Lung (tissue), 12 donors: ENCODE data around the gene CDC42BPB. TPM values are rescaled to one million over a fixed set of nuclear protein-coding genes. Genes with fewer than 3 reads are reported as not detected.

ENCODE experiments used
- ATAC-seq: fragments of 200-7000 bp; cut with Tn5 transposase; one replicate; pipeline ENCODE4 v1.9.1; 2020; ENCODE audit warnings: moderate number of reproducible peaks; ENCODE audit not compliant: insufficient read depth, low FRiP score
- DNase-seq, 3 donors: peaks; one replicate each; pipeline ENCODE4 v3.0.0-alpha.2; 2013 to 2017
- H3K27ac ChIP-seq, 2 donors: one replicate each; pipeline ENCODE4 v1.5.1; 2013; ENCODE audit warnings: mild to moderate bottlenecking in 2 of 2, moderate library complexity in 2 of 2, control low read depth in 1 of 2, inconsistent platforms in 1 of 2, low read depth in 1 of 2, low read length in 1 of 2
- H3K27me3 ChIP-seq, 3 donors: one replicate each; pipeline ENCODE4 v1.5.1; 2013; ENCODE audit warnings: low read length in 2 of 3; ENCODE audit not compliant: control insufficient read depth in 3 of 3, insufficient read depth in 3 of 3
- H3K36me3 ChIP-seq, 4 donors: one replicate each; pipeline ENCODE4 v1.5.1; 2013; ENCODE audit warnings: low read length in 4 of 4, mild to moderate bottlenecking in 1 of 4, moderate library complexity in 1 of 4; ENCODE audit not compliant: control insufficient read depth in 4 of 4, insufficient read depth in 4 of 4
- H3K4me1 ChIP-seq, 5 donors: one replicate each; pipeline ENCODE4 v1.5.1; 2013; ENCODE audit warnings: low read length in 5 of 5, mild to moderate bottlenecking in 2 of 5, moderate library complexity in 1 of 5; ENCODE audit not compliant: control insufficient read depth in 5 of 5, insufficient read depth in 5 of 5
- H3K4me3 ChIP-seq: one replicate; pipeline ENCODE4 v1.5.1; 2013; ENCODE audit warnings: mild to moderate bottlenecking, control low read depth, moderate library complexity
- H3K9ac ChIP-seq, 2 donors: one replicate each; pipeline ENCODE4 v1.5.1; 2013; ENCODE audit warnings: low read length in 2 of 2, control low read depth in 1 of 2; ENCODE audit not compliant: insufficient read depth in 1 of 2
- H3K9me3 ChIP-seq, 4 donors: one replicate each; pipeline ENCODE4 v1.5.1; 2013; ENCODE audit warnings: low read length in 3 of 4, mild to moderate bottlenecking in 1 of 4, moderate library complexity in 1 of 4; ENCODE audit not compliant: control insufficient read depth in 4 of 4, insufficient read depth in 3 of 4
- WGBS, 2 donors: extraction: QIAGEN DNeasy Blood & Tissue Kit; methylation state at CpG; one replicate each; pipeline ENCODE4 v1.1.7; 2013; 5-methylcytosine and 5-hydroxymethylcytosine counted together
- polyA plus RNA-seq, 2 donors: library from polyadenylated mRNA; stranded (reverse); fragments of 200-250 nt; gene quantifications; one replicate each; pipeline ENCODE4 v1.2.1, GENCODE V29; 2013
- total RNA-seq, 2 donors: library from RNA; depleted of rRNA in 1 of 2; stranded (reverse); fragments of >200 nt in 1 of 2; gene quantifications; one replicate each; pipeline ENCODE4 v1.2.1, GENCODE V29; 2014 to 2021
- TF ChIP-seq, protein P1 (sequence below): IDR thresholded peaks from 2 replicates; pipeline ENCODE4 v1.5.1; 2012; ENCODE audit warnings: mild to moderate bottlenecking; ENCODE audit errors: control extremely low read depth, extremely low read depth
- donor health status: control.
- donor health status: control.
- donor health status: Bipolar disorder and iron deficiency.
- donor health status: healthy.
- donor health status: DM: yes; HTN: yes; CAD: no.

The CDC42BPB gene
- total and polyA plus RNA-seq, 4 donors, result 39.3 to 97.9 (median 66.6) TPM

DNA sequence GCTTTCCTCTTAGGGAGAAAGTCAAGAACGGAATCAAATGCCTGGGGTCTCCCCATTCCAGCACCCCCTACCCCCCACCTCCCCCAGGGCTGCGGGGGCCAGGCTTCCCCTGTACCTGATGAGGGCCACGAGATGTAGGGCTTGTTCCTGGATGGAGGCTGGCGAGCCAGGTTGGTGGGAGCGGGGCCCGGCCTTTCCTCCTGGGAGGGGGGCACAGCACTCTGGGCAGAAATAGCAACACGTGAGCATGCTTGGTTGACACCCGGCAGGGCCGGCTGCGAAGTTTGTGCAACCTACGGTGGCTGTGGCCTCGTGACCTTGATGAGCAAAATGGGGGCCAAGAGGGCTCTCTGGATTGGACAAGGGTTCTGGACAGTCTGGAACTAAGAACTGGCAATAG lies 119.2 kb downstream of the CDC42BPB start:
- H3K9me3 ChIP-seq, result no peaks in the 10 kb centered on the region
- no peaks in the 10 kb centered on the region for H3K27me3 ChIP-seq
- H3K4me1 ChIP-seq, result peaks cover 0 to 12% (median 0%) of the 10 kb centered on the region in 5 donors
- no peak overlapping the region for H3K9ac ChIP-seq
- WGBS, 2 donors, result 94 to 97% methylated on average over 12 of the region's 12 CpGs
- peaks cover 9 to 52% (median 15%) of the 10 kb centered on the region in 4 donors for H3K36me3 ChIP-seq
- no peak overlapping the region for H3K27ac ChIP-seq
- TF ChIP-seq, protein P1, sequence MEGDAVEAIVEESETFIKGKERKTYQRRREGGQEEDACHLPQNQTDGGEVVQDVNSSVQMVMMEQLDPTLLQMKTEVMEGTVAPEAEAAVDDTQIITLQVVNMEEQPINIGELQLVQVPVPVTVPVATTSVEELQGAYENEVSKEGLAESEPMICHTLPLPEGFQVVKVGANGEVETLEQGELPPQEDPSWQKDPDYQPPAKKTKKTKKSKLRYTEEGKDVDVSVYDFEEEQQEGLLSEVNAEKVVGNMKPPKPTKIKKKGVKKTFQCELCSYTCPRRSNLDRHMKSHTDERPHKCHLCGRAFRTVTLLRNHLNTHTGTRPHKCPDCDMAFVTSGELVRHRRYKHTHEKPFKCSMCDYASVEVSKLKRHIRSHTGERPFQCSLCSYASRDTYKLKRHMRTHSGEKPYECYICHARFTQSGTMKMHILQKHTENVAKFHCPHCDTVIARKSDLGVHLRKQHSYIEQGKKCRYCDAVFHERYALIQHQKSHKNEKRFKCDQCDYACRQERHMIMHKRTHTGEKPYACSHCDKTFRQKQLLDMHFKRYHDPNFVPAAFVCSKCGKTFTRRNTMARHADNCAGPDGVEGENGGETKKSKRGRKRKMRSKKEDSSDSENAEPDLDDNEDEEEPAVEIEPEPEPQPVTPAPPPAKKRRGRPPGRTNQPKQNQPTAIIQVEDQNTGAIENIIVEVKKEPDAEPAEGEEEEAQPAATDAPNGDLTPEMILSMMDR, result no peak
- no peak overlapping the region for H3K4me3 ChIP-seq
- no peak for DNase-seq
- no peak for ATAC-seq

DNA sequence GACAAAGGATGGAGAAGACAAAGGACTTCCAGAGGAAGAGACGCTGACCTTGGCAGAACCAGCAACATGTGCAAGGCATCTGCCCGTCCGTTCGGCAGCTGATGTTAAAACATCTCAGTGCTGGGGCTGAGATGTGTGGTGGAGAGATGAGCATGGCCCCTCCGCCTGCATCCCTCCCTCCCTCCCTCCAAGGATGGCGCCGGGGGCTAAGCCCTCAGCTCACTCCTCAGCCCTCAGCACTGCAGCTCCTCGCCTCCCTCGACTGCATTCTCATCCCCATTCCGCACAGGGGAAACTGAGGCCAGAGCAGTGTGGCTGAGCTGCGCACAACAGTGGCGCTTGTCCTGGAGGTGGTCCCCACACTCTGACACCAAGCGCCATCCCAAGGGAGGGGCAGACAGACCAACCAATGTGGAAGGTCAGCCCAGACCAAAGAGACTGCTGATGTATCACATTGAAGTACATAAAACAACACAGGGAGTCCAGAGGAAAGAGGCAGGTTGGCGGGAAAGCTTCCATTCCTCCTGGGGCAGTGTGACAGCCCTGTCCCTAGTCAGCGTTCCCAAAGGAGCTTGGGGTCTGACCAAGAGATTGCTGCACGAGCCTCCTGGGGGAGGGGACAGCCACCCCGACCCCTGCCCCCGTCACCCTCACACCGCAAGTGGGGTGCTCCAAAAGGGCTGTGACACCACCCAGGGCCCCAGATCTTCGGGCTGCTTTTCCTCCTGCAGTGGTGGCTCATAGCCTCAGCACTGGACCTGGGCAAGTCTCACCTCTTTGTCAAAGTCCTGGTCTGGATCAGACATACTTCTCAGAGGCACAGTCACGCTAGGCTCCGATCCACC lies 119.8 kb downstream of the CDC42BPB start:
- WGBS, 2 donors, result 95 to 97% methylated on average over 22 of the region's 22 CpGs
- ATAC-seq (no peak), DNase-seq (no peak)

DNA sequence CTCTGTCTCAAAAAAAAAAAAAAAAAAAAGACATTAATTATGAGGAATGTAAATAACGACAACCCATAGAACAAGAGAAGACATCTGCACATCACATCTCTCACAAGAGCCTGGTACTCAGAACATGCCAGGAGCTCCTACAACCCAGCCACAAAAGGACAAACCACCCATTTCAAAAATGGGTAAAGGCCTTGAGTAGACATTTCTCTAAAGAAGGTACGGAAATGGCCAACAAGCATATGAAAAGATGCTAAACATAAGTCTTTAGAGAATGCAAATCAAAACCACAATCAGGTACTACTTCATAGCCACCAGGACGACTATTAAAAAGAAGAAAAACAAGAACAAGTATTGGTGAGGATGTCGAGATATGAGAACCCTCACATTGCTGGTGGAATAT lies 121.6 kb downstream of the CDC42BPB start:
- TF ChIP-seq, protein P1, result no peak
- Histone ChIP-seq H3K27ac (no peak overlapping the region), H3K9me3 (peaks cover 0 to 2% (median 0%) of the 10 kb centered on the region in 4 donors), H3K27me3 (peaks cover 0 to under 1% (median under 1%) of the 10 kb centered on the region in 3 donors), H3K9ac (no peak overlapping the region), H3K4me3 (no peak overlapping the region), H3K36me3 (peaks cover 7 to 45% (median 16%) of the 10 kb centered on the region in 4 donors), H3K4me1 (peaks cover 0 to 12% (median 0%) of the 10 kb centered on the region in 5 donors)
- ATAC-seq (no peak), DNase-seq (no peak)
- 90 to 95% methylated on average over 4 of the region's 4 CpGs for WGBS, 2 donors

More for the DNA sequence above, 119.8 kb downstream of the CDC42BPB start:
- Histone ChIP-seq H3K36me3 (peaks cover 11 to 54% (median 16%) of the 10 kb centered on the region in 4 donors), H3K27me3 (no peaks in the 10 kb centered on the region), H3K4me1 (peaks cover 0 to 12% (median 0%) of the 10 kb centered on the region in 5 donors), H3K9me3 (no peaks in the 10 kb centered on the region), H3K27ac (no peak overlapping the region), H3K9ac (no peak overlapping the region), H3K4me3 (no peak overlapping the region)
- TF ChIP-seq, protein P1, result no peak
